Astrocyte of the cerebellum (primary cell): ENCODE measurements around the gene DDX1.

ENCODE experiments used
- DNase-seq: peaks from one replicate; pipeline ENCODE4 v3.0.0-alpha.2; 2011; ENCODE audit warnings: low read depth
- H3K4me3 ChIP-seq: 2 replicates; pipeline ENCODE4 v1.5.1; 2011; ENCODE audit warnings: mild to moderate bottlenecking, low read depth, low read length, moderate library complexity
- in situ Hi-C: cut with HindIII; loops from 2 replicates; pipeline ENCODE4 v1.10.0; 2017; ENCODE audit warnings: low sequenced_read_pairs
- TF ChIP-seq, protein P1 (sequence below): IDR thresholded peaks from 2 replicates; pipeline ENCODE4 v1.5.1; 2012; ENCODE audit warnings: low read length, low read depth, moderate library complexity, mild to moderate bottlenecking; ENCODE audit errors: missing control alignments

Gene DDX1

DNA sequence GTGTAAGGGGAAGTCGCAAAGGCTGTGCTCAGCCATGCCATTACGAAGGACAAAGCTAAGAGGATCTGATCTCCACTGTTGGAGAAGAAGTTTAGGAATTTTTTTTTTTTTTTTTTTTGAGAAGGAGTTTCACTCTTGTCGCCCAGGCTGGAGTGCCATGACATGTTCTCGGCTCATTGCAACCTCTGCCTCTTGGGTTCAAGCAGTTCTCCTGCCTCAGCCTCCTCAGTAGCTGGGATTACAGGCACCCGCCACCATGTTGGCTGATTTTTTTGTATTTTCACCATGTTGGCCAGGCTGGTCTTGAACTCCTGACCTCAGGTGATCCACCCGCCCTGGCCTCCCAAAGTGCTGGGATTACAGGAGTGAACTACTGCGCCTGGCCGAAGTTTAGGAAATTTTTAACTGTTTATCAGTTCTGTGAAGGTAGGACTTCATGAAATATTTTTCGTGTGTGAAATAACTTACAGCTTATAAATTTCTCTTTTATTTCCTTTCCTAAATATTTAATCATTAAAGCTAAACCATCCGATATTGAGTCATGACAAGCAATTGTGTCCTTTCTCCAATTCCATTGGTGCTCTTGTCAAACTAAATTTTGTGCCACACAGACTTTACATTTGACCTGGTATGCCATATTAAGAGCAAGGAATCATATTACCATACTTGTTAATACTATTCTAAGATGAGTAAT, 22.2 kb downstream of the DDX1 start:
- H3K4me3 ChIP-seq, result no peak overlapping the region
- in situ Hi-C loops, result no loop called here
- TF ChIP-seq, protein P1, sequence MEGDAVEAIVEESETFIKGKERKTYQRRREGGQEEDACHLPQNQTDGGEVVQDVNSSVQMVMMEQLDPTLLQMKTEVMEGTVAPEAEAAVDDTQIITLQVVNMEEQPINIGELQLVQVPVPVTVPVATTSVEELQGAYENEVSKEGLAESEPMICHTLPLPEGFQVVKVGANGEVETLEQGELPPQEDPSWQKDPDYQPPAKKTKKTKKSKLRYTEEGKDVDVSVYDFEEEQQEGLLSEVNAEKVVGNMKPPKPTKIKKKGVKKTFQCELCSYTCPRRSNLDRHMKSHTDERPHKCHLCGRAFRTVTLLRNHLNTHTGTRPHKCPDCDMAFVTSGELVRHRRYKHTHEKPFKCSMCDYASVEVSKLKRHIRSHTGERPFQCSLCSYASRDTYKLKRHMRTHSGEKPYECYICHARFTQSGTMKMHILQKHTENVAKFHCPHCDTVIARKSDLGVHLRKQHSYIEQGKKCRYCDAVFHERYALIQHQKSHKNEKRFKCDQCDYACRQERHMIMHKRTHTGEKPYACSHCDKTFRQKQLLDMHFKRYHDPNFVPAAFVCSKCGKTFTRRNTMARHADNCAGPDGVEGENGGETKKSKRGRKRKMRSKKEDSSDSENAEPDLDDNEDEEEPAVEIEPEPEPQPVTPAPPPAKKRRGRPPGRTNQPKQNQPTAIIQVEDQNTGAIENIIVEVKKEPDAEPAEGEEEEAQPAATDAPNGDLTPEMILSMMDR, result no peak
- no peak for DNase-seq

DNA sequence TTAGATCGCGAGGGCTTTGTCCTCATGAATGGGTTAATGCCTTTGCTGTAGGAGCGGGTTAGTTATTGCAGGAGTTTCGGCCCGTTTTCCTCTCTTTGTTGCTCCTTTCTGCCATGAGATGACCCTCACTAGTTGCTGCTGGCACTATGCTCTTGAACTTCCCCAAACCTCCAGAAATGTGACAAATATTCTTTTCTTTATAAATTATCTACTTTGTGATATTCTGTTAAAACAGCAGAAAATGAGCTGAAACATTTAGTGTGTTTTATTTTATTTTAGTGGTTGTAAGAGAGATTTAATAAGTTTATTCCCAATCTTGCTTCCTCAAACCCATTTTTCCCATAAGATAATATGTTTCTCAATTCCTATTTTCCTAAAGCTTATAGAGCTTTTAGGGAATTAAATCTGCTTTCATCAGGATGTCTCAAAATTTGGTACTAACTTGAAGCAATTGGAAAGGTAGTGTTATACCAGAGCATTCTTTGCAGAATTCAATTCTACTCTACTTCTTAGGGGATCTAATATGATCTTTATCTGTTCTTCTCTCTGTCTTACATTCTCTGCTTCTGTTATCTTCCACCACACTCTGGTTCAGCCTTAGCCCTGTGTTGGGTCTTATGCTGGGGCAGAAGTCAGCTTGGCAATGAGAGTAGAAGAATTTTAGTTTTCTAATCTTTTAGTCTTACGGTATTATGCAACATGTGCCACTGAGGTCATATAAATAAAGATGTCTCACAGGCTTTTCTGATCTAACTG, 23.1 kb downstream of the DDX1 start:
- in situ Hi-C loops, result no loop called here
- TF ChIP-seq, protein P1, result no peak
- H3K4me3 ChIP-seq, result no peak overlapping the region
- no peak for DNase-seq

DNA sequence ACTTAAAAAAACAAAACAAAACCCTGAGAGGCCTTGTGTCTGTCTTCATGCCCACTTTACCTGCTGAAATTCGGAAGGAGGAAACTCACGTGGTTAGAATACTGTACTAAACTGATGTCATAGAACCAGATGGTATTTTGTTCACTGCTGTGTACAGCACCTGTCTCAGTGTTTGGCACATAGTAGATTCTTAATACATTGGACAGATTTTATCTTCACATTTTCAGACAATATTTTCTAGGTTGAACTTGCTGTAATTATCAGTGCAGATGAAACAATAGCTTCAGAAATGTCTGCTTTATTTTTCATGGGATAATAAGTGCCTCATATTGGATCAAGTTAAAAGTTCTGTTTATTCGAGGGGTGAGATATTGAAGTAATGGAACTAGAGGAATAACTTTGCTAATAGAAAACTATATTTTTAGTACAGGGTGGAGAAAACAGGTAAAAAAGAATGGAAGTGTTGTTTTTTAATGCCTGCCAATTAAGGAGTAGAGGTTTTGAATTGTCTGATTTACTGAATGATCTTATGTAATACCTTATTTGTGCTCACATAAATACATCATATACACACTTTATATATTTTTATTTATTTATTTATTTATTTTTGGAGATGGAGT, 23.7 kb downstream of the DDX1 start:
- in situ Hi-C loops, result no loop called here
- DNase-seq, result no peak
- no peak overlapping the region for H3K4me3 ChIP-seq
- TF ChIP-seq, protein P1, result no peak

DNA sequence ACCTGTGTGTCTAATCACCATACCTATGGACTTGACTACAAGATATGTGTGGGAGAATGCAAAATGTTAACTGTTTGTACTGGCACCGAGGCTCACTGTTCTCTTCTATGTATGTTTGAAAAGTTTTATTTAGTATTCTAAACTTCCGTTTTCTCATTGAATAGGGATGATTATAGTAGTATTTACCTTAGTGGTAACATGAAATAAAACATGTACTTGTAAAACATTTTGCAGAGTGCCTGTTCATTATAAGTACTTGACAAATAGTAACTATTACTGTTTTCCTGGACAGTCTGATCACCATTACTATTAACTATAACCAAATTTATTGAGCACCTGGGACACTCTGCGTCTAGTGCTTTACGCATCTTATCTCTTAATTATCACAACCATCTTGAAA, 24.8 kb downstream of the DDX1 start:
- H3K4me3 ChIP-seq, result no peak overlapping the region
- in situ Hi-C loops, result no loop called here
- DNase-seq, result no peak
- TF ChIP-seq, protein P1, result no peak

DNA sequence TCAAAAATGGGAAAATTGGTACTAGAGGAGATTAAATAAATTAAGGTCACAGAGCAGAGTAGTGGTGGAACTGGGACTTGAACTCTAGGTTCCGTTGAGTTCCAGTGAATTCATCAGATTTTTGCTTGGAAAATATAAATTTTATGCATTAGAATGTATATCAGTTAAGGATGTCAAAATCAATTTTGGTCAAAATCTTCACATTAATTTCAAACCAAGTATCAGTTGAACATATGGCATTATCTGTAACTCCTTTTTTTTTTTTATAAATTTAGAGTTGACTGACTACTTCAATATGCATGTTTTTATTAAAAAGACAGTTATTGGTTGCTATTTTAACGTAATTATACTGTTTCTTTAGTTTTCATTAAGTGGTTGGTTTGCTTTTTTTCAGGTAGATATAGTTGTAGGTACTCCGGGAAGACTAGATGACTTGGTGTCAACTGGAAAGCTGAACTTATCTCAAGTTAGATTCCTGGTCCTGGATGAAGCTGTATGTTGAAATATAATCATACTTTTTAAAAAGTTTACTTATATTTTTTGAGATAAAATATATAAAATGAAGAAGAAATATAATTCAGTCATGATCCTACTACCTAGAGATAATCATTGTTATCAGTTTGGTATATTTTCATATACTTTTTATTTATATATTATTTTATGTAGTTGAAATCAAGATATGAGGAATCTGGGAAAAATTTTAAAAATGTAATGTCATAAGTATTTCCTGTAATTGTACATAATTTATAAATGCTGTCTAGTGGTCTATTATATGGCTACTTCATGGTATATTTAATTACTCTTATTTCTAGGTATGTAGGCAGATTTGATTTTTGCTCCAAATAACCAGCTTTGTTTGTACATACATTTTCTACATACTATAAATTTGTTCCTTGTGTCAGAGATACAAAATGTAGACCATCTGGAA, 25.4 kb downstream of the DDX1 start:
- no peak overlapping the region for H3K4me3 ChIP-seq
- in situ Hi-C loops, result no loop called here
- TF ChIP-seq, protein P1, result no peak
- DNase-seq, result no peak
